Omental fat pad (tissue), 4 donors: Measurements from ENCODE around the gene TBL3. TPM values are rescaled to one million over a fixed set of nuclear protein-coding genes. Genes with fewer than 3 reads are reported as not detected.
"Not testable (repeated sequence)": the region's sequence is repeated elsewhere in the genome, so short reads cannot be mapped to it uniquely, and the experiment has no call there.

Source experiments
- ATAC-seq: fragments of 150-250 bp; one replicate; pipeline ENCODE4 v1.9.1; 2016; ENCODE audit warnings: mild to moderate bottlenecking, moderate library complexity; ENCODE audit not compliant: low FRiP score
- DNase-seq: peaks from one replicate; pipeline ENCODE4 v3.0.0-alpha.2; 2019; ENCODE audit warnings: low spot score
- total RNA-seq, 4 donors: library from RNA; depleted of rRNA; stranded (reverse); fragments of >200 nt; gene quantifications; one replicate each; pipeline ENCODE4 v1.1.0, GENCODE V29; 2016
- TF ChIP-seq, protein P1 (sequence below), 3 donors: fragments of 450-650 bp; IDR thresholded peaks; one replicate each; pipeline ENCODE4 v1.5.1; 2016 to 2017; ENCODE audit warnings: antibody characterized with exemption in 3 of 3, mild to moderate bottlenecking in 3 of 3, moderate library complexity in 2 of 3

The TBL3 gene
- total RNA-seq, 4 donors from 2014 or later, result 32.2 to 44.3 (median 34.3) TPM

DNA sequence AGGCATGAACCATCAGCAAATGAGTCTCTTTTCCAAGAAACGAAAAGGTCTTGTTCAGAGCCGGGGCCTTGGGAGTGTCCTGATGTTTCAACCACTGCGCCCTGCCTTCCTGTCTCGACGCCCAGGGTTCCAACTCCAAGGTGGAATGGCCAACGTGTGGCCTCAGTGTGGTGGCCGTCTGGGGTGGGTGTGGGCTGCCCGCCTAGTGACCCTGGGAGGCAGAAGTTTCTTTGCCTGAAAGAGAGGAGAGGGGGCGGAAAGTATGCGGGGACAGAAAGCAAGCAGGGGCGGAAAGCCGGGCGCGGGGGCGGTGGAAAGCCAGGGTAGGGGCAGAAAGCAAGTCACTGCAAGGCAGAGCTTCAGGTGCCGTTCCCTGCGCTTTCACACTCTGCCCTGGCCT, 32.9 kb upstream of the TBL3 start:
- DNase-seq, result no peak
- TF ChIP-seq, protein P1, sequence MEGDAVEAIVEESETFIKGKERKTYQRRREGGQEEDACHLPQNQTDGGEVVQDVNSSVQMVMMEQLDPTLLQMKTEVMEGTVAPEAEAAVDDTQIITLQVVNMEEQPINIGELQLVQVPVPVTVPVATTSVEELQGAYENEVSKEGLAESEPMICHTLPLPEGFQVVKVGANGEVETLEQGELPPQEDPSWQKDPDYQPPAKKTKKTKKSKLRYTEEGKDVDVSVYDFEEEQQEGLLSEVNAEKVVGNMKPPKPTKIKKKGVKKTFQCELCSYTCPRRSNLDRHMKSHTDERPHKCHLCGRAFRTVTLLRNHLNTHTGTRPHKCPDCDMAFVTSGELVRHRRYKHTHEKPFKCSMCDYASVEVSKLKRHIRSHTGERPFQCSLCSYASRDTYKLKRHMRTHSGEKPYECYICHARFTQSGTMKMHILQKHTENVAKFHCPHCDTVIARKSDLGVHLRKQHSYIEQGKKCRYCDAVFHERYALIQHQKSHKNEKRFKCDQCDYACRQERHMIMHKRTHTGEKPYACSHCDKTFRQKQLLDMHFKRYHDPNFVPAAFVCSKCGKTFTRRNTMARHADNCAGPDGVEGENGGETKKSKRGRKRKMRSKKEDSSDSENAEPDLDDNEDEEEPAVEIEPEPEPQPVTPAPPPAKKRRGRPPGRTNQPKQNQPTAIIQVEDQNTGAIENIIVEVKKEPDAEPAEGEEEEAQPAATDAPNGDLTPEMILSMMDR (IDR thresholded peaks at IDR 0.05), result no peak
- ATAC-seq, result no peak

DNA sequence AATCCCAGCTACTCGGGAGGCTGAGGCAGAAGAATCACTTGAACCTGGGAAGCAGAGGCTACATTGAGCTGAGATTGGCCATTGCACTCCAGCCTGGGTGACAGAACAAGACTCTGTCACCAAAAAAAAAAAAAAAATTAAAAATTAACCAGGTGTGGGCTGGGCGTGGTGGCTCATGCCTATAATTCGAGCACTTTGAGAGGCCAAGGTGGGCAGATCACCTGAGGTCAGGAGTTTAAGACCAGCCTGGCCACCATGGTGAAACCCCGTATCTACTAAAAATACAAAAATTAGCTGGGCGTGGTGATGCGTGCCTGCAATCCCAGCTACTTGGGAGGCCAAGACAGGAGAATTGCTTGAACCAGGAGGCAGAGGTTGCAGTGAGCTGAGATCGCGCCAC, 32.0 kb upstream of the TBL3 start:
- not testable (repeated sequence) for ATAC-seq, DNase-seq

DNA sequence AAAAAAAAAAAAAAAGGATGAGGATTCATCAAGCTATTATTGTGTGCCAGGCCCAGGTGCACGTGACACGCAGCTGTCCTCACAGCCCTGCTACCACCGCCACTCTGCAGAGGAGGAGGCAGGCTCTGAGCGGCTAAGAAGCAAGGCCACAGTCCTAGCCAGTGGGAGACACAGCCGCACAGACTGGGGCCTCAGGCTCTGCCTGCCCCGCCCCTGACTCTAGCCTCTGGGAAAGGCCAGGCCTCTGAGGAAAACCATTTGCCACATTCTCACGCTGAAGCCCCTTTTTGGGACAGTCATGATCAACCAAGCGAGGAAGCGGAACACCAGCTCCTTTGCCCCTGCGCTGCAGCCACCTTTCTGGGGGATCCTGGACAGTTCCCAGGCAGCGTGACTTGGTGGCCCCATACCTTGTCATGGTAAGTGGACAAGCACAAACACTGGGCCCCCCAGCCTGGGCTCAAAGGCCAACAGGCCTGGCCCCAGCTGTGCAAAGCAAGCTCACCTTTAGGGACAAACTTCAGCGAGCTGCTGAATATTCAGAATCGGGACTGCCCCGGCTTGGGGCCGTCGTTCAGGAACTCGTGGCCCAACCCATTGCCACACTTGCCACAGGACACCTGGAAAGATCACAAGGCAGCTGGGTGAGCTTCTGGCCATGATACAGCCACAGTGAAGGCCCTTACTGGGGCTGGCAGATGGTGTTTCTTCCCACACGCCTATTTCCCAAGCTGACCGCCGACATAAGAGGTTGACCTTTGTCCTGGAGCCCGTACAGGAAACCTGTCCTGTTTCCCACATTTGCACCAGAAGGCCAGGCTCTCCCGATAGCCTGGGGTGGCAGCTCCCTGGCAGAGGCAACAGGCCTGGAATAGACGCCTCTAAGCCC, 31.3 kb upstream of the TBL3 start:
- no peak for ATAC-seq
- TF ChIP-seq, protein P1 (IDR thresholded peaks at IDR 0.05), result no peak

DNA sequence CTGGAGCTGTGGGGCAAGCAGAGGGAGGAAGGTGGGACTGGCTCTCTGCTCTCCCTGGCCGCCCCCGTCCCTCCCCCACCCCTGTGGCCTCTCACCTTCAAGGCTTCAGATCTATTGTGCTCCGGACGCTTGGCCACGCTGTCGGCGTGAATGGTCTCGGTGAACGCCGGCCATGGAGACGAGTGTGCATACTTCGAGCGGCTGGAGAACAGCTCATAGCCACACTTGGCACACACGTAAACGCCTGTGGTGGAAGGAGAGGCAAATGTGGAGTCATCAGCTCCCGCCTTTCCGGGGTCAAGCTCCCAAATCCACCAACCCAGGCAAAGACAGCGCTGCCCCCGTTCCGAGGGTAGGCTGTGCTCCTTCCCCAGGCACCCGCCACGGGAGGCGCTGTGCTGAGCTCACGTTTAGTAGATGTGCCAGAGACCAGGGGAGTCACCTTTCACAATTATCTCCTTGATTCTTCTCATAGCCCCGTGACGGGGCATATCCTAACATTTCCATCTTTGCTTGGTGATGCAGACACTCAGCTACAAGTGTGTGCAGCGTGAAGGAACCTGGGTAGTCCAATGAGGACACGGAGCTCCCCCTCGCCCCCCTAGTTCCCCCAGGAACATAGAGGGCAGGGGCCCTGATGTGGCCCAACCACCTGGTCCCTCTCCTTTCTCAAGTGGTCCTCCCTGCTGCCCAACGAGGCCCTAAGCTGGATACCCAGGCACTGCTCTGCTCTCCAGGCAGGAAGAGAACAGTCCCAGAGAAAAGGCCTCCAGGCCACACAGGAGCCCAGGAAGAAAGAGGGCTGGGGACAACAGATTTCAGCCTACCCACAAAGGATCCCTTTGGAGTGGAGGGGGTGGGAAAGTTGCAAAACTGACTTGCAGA, 30.4 kb upstream of the TBL3 start:
- no peak for ATAC-seq
- TF ChIP-seq, protein P1 (IDR thresholded peaks at IDR 0.05), result no peak
- no peak for DNase-seq

More for the DNA sequence above, 31.3 kb upstream of the TBL3 start:
- no peak for DNase-seq

DNA sequence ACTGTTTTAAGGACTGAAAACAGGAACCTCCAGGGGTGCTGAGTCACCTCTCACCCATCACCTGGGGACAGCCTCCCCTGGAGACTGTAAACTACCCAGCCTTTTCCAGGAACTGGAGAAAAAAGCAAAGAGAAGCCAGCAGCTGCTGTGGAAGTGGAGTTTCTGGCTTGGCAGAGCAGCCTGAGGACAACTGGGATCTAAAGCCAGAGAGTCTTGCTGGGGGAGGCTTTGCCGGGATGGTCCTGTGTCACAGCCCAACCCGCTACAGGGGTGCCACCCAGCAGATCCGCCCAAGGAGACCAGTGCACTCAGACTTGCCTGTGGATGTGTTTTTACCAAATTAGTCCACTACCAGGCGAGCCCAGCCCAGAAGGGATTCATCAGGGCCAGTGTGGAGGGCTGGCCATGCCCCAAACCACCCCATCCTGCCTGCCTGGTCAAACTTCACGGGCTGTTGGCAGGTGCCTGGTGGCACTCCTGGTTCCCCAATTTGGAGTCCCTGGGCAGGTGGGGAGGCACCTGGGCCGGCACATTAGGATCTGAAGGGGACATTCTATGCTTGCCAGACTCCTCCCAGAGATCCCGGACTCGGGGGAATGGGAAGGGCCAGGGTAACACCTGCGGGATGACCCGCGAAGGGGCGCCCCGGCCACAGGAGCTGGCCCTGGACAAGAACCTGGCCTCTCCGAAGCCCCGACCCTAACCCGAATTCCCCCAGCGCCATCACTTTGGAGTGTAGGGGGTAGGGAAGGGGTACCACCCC, 29.6 kb upstream of the TBL3 start:
- ATAC-seq, result no peak
- DNase-seq, result no peak
- TF ChIP-seq, protein P1 (IDR thresholded peaks at IDR 0.05), result no peak

DNA sequence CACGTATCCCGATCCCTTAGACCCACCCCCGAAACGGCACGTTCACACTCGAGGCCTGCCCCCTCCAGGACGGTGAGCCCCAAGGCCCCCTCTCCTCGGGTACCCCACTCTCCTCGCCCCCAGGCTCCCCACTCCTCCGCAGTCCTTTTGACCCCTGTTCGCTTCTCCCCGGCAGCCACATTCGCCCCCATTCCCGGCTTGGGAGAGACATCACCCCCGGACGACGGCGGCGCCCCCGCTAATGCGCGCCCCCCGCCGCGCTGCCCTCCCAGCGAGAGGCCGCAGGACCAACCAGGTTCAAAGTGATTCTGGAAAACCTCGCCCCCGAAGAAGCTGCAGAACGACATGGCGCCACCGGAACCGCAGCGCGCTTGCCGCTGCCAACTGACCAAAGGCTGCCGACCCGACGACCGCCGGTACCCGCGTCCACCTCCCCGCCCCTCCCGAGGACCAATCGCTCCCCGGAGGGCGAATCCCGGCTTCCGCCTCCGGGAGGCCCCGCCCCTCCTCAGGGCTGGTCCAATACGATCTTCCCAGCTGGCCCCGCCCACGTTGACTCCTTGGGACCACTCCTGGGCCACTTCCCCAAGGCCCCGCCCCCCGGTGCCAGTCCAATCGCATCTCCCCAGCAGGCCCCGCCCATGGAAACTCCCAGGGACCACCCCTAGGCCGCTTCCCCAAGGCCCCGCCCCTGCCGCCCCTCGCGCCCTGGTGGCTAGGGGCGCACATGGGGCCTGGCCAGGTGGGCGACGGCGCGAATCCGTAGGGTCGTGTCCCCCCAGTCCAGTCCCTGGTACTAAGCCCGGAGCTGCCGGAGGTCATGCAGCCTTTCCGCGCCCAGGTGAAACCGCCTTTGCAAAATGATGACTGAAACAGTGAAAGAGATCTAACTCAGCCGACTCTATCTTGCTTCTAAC, 28.8 kb upstream of the TBL3 start, which contains the start of gene MSRB1:
Gene MSRB1 (minus strand): TSS at position 390 of the 917 bp plus-strand sequence. CDS start 43 bp downstream, at position 347.
- ATAC-seq (peak; percentile 97), DNase-seq (peak; percentile 99)
- TF ChIP-seq, protein P1 (IDR thresholded peaks at IDR 0.05), result no peak
